ENCODE measurements around the gene CACNA1C. TPM values are rescaled to one million over a fixed set of nuclear protein-coding genes. Genes with fewer than 3 reads are reported as not detected.

The CACNA1C gene
- total RNA-seq, 4 donors from 2014 or later = 3.8 to 13.6 (median 5.7) TPM

- peak; percentile 63 for DNase-seq (ENCODE audit: low spot score)
- TF ChIP-seq CTCF (IDR thresholded peaks at IDR 0.05) = no peak
- ATAC-seq (ENCODE audit: low FRiP score) = peak; percentile 62
Observed at GRCh38 chr12:2294651-2295475, 242.1 kb downstream of the CACNA1C start.

GRCh38 chr12:2295941-2296461 is 243.2 kb downstream of the CACNA1C start:
- ATAC-seq (ENCODE audit: low FRiP score) (no peak), DNase-seq (ENCODE audit: low spot score) (no peak)
- no peak for TF ChIP-seq CTCF (IDR thresholded peaks at IDR 0.05)

- no peak for TF ChIP-seq CTCF (IDR thresholded peaks at IDR 0.05)
- ATAC-seq (ENCODE audit: low FRiP score) = no peak
- no peak for DNase-seq (ENCODE audit: low spot score)
Observed at GRCh38 chr12:2297004-2297403, 244.2 kb downstream of the CACNA1C start.

- ATAC-seq (ENCODE audit: low FRiP score) = no peak
- no peak for DNase-seq (ENCODE audit: low spot score)
- no peak for TF ChIP-seq CTCF (IDR thresholded peaks at IDR 0.05)
Observed at GRCh38 chr12:2297658-2298057, 244.9 kb downstream of the CACNA1C start.

GRCh38 chr12:2298556-2299200 is 245.9 kb downstream of the CACNA1C start:
- ATAC-seq (ENCODE audit: low FRiP score) (no peak), DNase-seq (ENCODE audit: low spot score) (no peak)

GRCh38 chr12:2299206-2299605 is 246.4 kb downstream of the CACNA1C start:
- DNase-seq (ENCODE audit: low spot score) = no peak
- no peak for ATAC-seq (ENCODE audit: low FRiP score)
- TF ChIP-seq CTCF (IDR thresholded peaks at IDR 0.05) = no peak

More at GRCh38 chr12:2298556-2299200, 245.9 kb downstream of the CACNA1C start:
- TF ChIP-seq CTCF (IDR thresholded peaks at IDR 0.05) = no peak
